PC-9 (cell line): Measurements from ENCODE around the gene TEKT2.

ENCODE experiments used
- EZH2 ChIP-seq: fragments of 200-600 bp; sonication (generic); IDR thresholded peaks from 2 replicates; pipeline ENCODE4 v1.8.0; 2017; ENCODE audit warnings: antibody characterized with exemption, low read depth
- TF ChIP-seq, protein P1 (sequence below): fragments of 200-600 bp; sonication (generic); conservative IDR thresholded peaks from 2 replicates; pipeline ENCODE4 v1.6.1; 2017; ENCODE audit warnings: mixed run types, antibody characterized with exemption, mild to moderate bottlenecking, moderate library complexity

GRCh38 chr1:36035154-36035553, 48.7 kb upstream of the TEKT2 start:
- no peak for TF ChIP-seq EZH2
- TF ChIP-seq, protein P1, sequence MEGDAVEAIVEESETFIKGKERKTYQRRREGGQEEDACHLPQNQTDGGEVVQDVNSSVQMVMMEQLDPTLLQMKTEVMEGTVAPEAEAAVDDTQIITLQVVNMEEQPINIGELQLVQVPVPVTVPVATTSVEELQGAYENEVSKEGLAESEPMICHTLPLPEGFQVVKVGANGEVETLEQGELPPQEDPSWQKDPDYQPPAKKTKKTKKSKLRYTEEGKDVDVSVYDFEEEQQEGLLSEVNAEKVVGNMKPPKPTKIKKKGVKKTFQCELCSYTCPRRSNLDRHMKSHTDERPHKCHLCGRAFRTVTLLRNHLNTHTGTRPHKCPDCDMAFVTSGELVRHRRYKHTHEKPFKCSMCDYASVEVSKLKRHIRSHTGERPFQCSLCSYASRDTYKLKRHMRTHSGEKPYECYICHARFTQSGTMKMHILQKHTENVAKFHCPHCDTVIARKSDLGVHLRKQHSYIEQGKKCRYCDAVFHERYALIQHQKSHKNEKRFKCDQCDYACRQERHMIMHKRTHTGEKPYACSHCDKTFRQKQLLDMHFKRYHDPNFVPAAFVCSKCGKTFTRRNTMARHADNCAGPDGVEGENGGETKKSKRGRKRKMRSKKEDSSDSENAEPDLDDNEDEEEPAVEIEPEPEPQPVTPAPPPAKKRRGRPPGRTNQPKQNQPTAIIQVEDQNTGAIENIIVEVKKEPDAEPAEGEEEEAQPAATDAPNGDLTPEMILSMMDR = no peak
